IPS DF 4.7 (cell line): ENCODE data around the gene MXRA7.
A peak's percentile ranks its signal among the peaks of the same experiment; 100 is the strongest.
"Not testable (repeated sequence)": the region's sequence is repeated elsewhere in the genome, so short reads cannot be mapped to it uniquely, and the experiment has no call there.

ENCODE experiments used
- DNase-seq: peaks from one replicate; pipeline ENCODE4 v3.0.0-alpha.2; 2013; ENCODE audit warnings: low spot score; ENCODE audit errors: extremely low read depth

The MXRA7 gene, protein sequence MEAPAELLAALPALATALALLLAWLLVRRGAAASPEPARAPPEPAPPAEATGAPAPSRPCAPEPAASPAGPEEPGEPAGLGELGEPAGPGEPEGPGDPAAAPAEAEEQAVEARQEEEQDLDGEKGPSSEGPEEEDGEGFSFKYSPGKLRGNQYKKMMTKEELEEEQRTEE

DNA sequence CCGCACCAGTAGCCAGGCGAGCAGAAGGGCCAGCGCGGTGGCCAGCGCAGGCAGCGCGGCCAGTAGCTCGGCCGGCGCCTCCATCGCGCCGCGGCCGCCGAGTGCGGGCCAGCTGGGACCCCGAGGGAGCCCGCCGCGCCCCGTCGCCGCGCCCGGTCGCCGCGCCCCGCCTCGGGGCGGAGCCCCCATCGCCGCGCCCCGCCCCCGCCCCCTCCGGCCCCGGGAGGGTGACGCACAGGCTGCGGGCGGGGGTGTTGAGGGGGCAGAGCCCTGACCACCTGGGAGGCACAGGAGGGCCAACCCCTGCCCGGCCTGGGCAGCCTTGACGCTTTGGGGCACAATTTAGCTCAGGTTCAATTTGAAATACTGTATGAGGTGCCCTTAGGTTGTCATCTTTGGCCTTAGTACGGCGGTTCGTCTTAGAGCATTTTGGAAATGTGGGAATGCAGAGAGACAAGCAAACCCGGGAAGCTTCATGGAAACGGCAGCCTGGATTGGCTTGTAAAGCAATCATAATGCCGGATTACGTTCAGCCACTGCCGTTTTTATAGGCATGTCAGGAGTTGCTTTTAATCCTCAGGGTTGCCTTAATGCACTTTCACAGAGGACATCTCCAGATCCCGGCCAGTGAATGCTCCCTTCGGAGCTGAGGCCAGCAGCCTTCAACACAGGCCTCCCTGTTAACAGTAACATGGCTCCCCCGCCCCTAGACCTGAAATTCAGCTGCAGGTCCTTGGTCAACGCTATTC is at the start of gene MXRA7:
TSS of gene MXRA7 (minus strand) at position 103 of the 749 bp plus-strand sequence. CDS start at position 84, 19 bp downstream.
- no peak for DNase-seq

DNA sequence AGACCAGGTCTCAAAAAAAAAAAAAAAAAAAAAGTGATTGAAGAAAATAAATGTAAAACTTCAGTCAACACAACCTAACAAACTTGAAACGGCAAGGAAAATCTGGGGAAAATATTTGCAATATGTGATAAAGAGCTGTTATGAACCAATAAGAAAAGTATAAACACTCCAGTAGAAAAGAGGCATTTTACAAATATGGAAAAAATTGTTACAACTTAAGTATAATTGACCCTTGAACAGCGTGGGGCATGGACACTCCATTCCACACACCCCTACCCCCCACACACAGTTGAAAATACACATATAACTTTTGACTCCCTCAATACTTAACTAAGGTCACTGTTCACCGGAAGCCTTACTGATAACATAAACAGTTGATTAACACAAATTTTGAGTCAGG is 47.8 kb upstream of the MXRA7 start:
- no peak for DNase-seq

DNA sequence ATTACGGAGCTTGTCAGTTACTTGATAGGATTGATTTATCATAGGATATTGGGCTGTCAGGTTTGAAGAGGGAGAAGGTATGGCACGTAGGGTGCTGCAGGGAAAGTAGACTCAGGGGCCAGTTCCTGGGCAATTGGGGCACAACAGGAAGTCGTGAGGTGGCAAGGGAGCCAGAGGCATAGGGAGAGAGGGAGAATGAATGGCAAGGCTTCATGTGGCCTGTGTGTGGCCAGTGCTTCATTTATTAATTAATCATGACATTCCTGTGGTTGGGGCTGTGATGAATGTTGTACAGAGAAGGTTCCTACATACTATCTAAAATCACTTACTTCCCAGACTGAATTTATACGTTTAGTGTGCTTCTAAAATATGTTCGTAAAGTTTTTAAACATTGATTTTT is 46.5 kb upstream of the MXRA7 start:
- no peak for DNase-seq

DNA sequence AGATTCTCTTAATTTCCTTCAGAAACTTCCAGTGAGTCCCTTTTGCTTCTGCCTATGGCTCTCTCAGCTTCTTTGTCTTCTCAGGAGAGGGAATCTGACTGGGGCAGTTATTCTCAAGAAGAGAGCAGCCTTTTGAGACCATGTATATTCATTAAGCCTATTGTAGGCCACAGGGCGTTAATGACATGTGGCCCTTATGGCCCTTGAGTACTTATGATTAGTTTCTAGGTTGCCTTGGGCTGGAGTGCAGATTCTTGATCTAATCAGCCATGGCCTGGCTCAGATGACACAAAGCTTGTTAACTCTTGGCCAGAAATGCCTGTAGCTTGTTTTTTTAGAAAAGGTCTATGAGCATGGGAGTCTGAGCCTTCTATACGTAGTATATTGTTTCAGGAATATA is 44.5 kb upstream of the MXRA7 start:
- no peak for DNase-seq

DNA sequence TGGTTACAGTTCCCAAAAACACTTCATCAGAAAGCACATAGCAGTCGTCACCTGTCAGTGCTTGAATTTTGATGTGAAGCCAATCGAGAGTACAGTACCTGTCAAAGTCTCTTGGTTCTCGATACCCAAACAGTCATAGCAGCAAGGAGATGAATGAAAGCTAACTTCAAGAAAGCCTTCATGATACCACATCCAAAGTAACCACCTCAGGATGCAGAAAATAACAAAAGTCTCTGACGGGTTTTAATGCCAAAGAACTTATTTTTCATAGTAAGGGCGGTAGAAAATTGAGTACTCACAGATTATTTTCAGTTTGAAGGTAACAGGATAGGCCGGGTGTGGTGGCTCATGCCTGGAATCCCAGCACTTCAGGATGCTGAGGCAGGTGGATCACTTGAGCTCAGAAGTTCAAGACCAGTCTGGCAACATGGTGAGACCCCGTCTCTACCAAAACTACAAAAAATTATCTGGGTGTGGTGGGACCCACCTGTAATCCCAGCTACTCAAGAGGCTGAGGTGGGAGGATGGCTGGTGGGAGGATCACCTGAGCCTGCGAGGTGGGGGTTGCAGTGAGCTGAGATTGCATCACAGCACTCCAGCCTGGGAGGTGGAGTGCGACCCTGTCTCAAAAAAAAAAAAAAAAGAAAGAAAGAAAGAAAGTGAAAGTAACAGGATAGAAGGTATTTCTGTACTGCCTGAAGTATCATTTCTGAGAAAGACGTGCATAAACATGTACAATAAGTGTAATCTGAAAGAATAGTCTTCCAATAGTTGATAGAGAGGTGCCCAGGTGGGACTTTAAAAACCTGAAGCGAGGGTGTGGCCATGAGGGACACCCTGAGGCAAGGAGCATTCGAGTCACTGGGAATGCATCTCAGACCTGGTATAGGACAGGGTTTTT is 42.5 kb upstream of the MXRA7 start:
- no peak for DNase-seq

DNA sequence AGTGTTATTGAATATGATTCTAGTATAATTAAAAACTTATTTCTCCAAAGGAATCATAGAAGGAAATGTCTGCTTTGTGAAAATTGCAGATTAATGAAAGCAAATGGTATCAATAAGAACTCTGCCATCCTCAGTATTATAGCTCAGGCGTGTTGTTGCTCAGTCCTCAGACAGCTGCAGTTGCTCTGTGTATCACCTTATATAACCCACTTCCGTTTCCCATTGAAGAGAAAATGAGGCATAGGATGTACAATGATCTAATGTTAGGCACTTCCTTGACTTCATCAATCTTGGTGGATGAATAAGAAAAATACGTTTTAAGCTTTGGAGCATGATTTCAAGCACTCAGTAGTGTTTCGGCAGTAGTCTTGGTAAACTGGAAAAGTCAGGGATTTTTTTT is 41.2 kb upstream of the MXRA7 start:
- no peak for DNase-seq

DNA sequence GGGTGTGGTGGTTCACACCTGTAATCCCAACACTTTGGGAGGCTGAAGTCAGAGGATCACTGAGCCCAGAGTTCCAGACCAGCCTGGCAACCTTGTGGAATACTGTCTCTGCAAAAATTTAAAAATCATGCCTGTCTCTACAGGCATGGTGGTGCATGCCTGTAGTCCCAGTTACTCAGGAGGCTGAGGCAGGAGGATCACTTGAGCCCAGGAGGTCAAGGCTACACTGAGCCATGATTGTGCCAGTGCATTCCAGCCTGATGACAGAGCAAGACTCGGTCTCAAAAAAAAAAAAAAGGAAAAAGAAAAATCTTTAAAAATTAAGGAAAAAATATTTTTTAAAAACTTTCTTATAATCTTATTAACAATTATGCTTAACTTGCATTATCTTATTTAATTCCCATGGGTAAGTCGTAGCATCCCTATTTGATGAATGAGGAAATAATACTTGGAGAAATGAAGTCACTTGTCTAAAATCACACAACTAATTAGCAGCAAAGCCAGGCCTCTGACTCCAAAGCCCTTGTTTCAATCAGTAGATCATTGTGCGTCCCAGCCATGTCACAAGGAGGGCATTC is 40.7 kb upstream of the MXRA7 start:
- DNase-seq: no peak

DNA sequence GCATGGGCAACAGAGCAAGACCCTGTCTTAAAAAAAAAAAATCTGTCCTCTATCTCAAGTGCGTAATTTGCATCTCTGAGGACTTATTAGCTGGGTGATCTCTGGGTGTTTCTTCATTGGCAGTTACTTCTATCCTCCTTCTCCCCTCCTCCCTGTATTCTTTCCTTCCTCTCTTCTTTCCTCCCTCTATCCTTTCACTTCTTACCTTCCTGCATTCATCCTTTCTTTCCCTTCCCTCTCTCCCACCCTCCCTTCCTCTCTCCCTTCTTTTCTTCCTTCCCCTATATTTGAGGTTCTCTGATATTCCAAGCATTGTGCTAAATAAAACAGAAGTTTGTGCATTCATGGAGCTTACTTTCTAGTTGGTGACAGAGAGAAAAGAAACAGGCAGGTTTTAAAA is 37.9 kb upstream of the MXRA7 start:
- no peak for DNase-seq

DNA sequence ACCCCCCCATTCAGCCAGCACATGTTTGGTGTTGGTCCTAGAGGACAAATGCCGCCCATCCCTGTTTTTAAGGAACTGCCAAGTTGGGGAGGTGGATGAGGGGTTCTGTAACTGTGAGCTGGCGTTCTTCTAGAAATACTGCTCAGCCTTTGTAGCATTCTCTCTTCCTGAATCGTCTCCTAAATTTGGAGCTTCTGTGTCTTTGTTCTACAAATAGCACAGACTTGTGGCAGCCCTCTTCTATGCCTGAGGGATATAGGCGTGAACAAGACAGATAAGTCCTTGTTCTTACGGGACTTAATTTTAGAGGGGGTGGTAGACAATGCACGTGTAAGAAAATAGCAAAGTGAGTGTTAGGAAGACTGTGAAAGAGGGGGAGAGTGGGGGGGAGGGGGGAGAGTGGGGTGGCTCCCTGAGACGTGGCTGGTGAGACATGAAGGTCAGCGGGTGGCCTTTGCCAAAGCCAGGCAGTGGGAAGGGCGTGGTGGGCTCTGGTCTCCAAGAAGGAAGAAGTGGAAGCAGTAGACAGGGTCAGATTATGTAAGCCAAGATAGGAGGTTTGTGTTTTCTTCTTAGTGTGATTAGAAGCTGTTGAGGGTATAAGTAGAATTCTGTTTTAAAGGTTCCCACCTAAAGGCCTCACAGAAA is 37.1 kb upstream of the MXRA7 start:
- no peak for DNase-seq

DNA sequence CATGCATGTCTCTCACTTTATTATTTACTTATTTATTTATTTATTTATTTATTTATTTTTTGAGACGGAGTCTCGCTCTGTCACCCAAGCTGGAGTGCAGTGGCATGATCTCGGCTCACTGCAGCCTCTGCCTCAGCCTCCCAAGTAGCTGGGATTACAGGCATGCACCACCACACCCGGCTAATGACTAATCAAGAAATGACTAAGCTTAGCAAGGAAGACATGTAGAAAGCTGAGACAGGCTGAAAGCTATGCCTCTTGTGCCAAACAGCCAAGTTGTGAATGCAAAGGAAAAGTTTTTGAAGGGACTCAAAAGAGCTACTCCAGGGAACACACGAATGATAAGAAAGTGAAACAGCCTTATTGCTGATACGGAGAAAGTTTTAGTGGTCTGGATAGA is 35.0 kb upstream of the MXRA7 start:
- not testable (repeated sequence) for DNase-seq

DNA sequence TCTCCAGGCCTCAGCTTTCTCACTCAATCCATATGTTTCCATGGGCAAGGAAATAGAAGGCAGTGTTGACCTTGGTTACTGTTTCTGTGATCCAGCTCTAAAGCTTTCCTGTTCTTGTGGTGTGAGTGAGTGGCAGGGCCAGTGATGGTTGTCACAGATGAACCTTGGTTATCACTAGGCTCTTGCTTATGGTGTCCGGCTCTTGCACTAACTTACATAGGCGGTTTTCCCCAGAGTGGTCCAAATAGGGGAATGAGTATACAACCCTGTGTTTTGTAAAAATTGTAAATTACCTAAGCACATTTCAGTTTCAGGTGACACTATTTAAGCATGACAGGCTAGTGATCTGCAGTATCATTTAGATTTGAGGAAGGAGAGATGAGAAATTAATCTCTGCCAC is 34.0 kb upstream of the MXRA7 start:
- DNase-seq: no peak

DNA sequence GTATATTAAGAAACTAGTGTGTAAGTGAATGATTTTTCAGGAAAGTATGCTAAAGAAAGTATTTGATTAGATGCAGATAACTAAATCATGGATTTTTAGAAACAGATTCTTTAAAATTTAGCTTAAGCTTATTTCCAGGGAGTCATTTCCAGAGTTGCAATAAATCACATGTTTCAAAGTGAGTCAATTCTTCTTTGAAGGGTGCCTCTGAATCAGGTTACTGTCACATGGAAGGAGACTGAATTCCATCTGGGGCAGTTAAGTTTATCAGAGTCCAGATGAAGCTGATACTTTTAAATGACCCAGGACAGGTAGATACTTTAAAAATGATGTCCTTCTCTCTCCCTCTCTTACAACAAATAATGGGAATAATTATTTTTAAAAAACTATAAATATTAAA is 32.2 kb upstream of the MXRA7 start:
- DNase-seq: no peak

DNA sequence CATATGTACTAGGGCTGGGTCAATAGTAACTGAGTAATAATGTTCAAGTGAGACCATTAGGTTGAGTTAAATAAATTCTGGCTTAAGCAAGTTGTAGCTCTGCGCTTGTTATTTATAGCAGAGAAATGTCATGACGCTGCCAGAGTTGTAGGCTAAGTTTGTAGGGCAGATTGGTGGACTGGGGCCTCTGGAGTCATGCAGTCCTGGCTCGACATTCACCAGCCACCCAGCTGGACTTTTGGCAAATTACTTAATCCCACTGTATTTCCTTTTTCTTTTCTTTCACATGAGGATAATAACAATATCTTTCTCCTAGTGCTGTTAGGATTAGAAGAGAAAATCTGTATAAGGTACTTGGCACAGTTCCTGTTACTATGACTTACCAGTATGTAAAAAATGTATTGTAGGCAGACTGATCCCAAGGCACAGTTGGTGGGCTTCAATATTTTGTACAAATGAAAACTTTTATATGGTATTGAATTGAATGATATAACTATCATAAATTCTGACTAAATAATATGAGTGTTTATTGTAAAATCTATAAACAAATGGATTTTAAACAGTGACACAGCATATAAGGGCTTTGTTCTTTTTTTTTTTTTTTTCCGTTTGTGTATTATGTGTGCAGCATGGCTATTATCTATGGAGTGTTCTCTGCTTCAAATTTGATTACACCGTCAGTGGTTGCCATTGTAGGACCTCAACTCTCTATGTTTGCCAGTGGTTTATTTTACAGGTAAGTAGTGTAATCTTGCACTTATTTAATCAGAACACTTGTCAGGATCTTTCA is 29.8 kb upstream of the MXRA7 start:
- DNase-seq: no peak

DNA sequence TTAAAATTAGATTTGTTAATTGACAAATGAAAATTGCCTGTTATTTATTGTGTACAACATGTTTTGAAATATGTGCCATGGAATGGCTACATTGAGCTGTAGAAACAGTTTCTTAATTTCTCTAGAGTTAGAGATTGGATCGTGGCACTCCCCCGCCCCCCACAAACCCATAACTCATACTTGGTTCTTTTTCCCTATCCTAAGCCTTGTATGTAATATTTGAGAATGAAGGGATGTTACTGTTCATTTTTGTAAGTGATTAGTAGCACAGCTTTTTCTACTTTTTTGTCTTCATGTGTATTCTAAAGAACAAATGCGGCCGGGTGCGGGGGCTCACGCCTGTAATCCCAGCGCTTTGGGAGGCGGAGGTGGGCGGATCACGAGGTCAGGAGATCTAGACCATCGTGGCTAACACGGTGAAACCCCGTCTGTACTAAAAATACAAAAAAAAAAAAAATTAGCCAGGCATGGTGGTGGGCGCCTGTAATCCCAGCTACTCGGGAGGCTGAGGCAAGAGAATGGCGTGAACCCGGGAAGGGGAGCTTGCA is 28.9 kb upstream of the MXRA7 start:
- DNase-seq: not testable (repeated sequence)

DNA sequence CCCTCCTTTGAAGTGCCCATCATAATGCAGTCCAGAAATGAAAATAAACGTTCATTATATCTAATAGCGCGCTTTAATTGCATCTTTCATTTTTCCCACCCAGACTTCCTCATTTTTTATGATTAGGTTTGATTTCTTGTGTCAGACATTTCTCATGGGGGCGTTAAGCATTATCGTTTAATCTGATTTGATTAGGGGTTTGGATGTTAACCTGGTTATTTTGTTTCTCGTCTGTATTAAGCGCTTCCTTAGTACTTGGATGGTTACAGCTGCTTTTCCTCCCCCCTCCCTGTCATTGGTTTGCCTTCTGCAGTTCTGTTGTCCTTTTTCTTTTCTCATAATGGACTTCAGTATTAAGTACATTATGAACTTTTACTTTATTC is 27.7 kb upstream of the MXRA7 start:
- DNase-seq: no peak

DNA sequence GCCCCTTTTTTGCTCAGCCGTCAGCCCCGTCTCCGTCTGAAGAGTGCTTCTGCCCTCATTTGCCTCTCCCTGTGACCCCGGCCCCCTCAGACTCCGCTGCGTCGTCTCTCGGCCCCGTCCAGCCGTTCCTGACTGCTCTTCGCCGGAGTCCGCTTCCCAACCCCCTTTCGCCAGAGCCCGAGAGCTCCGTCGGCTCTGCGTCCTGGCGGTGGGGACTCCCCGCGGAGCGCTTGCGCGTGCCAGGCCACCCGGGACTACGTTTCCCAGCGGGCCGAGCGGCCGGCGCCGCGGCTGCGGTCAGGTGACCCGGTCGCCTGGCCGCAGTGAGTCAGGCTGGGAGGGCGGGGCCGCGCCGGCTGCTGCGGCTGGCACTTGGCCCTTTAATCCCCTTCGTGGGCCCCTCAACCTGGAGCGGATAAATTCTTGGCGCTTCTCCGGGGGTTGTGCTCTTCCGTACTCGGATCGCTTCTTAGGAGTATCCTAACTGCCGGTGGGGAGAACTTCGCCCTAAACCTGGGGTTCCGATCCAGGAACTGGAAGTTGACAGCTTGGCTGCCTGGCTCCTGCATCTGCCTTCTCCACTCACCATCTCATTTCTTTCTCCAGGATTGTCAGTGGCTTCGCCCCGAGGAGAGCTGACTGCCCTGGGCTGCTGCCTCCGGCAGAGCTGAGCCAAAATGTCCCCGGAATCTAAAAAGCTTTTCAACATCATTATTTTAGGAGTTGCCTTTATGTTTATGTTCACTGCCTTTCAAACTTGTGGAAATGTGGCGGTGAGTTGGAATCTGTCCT is 27.1 kb upstream of the MXRA7 start, which contains the start of gene MFSD11:
TSS of gene MFSD11 (plus strand) at position 444 of the 792 bp plus-strand sequence. CDS start at position 678, 234 bp downstream.
- peak; percentile 68 for DNase-seq

DNA sequence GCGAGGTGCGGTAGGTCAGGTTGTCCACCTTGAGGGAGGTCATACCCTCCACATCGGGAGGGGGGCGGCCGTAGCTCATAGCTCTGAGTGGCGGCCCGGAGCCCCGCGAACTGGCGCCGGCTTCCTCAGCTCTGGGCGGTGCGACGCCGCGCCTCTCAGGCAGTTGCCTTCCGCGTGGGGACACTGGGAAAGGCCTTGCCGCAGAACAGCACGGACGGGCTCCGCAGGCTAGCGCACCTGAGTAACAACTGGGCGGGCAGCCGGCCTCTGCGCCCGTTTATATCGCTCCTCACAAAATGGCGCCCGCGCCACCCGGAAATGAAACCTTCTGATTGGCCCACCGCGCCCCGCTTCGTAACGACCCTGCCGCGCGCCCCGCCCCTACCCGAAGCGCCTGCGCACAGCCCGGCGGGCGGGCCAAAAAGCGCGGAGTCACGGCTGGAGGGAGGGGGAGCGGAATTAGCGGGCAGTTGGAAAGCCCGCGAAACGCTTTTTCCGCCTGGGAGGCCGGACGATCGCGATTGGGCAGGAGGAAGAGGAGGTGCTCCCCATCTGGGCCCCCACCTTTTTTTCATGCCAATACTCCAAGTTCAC is 26.4 kb upstream of the MXRA7 start, which contains the start of gene SRSF2:
TSS of gene SRSF2 (minus strand) at position 250 of the 594 bp plus-strand sequence. CDS start at position 79, 171 bp downstream.
- DNase-seq: peak; percentile 91

DNA sequence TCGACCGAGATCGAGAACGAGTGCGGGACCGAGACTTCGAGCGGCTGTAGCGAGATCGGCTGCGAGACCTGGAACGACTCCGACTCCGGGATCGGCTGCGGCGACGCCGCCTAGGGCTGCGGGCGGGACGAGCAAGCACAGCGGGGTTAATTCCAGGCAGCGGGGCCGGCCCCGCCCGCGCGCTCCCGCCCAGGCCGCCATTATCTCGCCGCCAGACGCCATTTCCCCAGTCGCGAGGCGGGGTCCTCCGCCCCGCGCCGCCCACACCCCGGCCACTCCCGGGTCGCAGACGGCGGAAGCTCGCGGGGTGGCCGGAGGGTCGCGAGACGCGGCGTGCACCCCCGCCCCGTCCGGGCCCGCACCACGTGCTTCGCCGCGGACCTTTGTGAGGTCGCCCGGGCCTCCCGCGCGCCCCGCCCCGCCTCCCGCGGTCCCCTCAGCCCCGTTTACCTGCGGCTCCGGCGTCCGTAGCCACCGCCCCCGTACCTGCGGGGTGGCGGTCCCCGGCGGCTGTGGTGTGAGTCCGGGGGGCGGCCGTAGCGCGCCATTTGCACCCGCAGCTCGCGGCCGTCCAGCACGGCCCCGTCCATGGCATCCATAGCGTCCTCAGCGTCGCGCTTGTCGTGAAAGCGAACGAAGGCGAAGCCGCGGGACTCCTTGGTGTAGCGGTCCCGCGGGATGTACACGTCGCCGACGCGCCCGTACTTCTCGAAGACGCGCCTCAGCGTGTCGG is 25.8 kb upstream of the MXRA7 start:
- no peak for DNase-seq
